BJ (cell line): ENCODE data around the gene SLC1A5. TPM values are rescaled to one million over a fixed set of nuclear protein-coding genes. Genes with fewer than 3 reads are reported as not detected.

Experiments used
- CTCF ChIA-PET: fragments of 350-600 bp; formaldehyde crosslinking; extraction: SDS; loops from one replicate; lab custom pipeline; 2021; ENCODE audit warnings: antibody characterized with exemption, inconsistent platforms; lab: Yijun Ruan, JAX
- POLR2A ChIA-PET: fragments of 300-600 bp; sonication (Branson Sonifier 250); formaldehyde crosslinking; extraction: SDS; loops from one replicate; lab custom pipeline; 2021; ENCODE audit warnings: antibody characterized with exemption; lab: Charles Lee
- DNase-seq: peaks from one replicate; pipeline ENCODE4 v3.0.0-alpha.2; 2011; ENCODE audit warnings: low read depth
- H3K27me3 ChIP-seq: 2 replicates; pipeline ENCODE4 v1.6.0; 2011; ENCODE audit warnings: low read length; ENCODE audit not compliant: control insufficient read depth, insufficient read depth
- H3K36me3 ChIP-seq: 2 replicates; pipeline ENCODE4 v1.5.1; 2011; ENCODE audit warnings: low read length; ENCODE audit not compliant: control insufficient read depth, insufficient read depth
- H3K4me3 ChIP-seq: 2 replicates; pipeline ENCODE4 v1.5.1; 2011; ENCODE audit warnings: low read depth, mild to moderate bottlenecking, control low read depth, low read length
- CTCF ChIP-seq: IDR thresholded peaks from 2 replicates; pipeline ENCODE4 v1.5.1; 2011; ENCODE audit warnings: low read depth, mild to moderate bottlenecking, control low read depth, inconsistent platforms, low read length, moderate library complexity; ENCODE audit not compliant: insufficient read depth
- polyA plus RNA-seq: library from polyadenylated mRNA; depleted of rRNA; stranded (reverse); fragments of >200 nt; gene quantifications from 2 replicates; pipeline ENCODE4 v1.2.3, GENCODE V29; 2011

SLC1A5 gene
- polyA plus RNA-seq, 1 experiment, result 506 TPM

- no peak for TF ChIP-seq CTCF
- no peak overlapping the region for H3K4me3 ChIP-seq
- CTCF ChIA-PET, result interaction anchor here (0.9 to 6.3 kb wide), 16 partner anchors 8 to 127 kb away, joined by 3 to 77 read pairs (median 5); partner anchors contain the start of genes CALM3, DACT3 and FKRP
- POLR2A ChIA-PET, result no interaction called here
- H3K36me3 ChIP-seq, result peaks cover 72% of the 10 kb centered on the region
- no peak for DNase-seq
- H3K27me3 ChIP-seq, result no peaks in the 10 kb centered on the region
Observed at GRCh38 chr19:46728208-46728607, 60.2 kb downstream of the SLC1A5 start.

- H3K4me3 ChIP-seq, result no peak overlapping the region
- H3K36me3 ChIP-seq, result peaks cover 72% of the 10 kb centered on the region
- ChIA-PET CTCF (interaction anchor here (0.9 to 6.3 kb wide), 11 partner anchors 8 to 127 kb away, joined by 3 to 77 read pairs (median 9); partner anchors contain the start of genes CALM3, DACT3 and FKRP), POLR2A (no interaction called here)
- TF ChIP-seq CTCF, result no peak
- no peaks in the 10 kb centered on the region for H3K27me3 ChIP-seq
- DNase-seq, result no peak
Observed at GRCh38 chr19:46727757-46728156, 60.6 kb downstream of the SLC1A5 start.

- no peak for DNase-seq
- no peak overlapping the region for H3K4me3 ChIP-seq
- TF ChIP-seq CTCF, result no peak
- H3K27me3 ChIP-seq, result no peaks in the 10 kb centered on the region
- peaks cover 72% of the 10 kb centered on the region for H3K36me3 ChIP-seq
- ChIA-PET POLR2A (no interaction called here), CTCF (interaction anchor here (1.2 to 6.3 kb wide), 3 partner anchors 14 to 27 kb away, joined by 3 to 77 read pairs (median 9); partner anchors contain the start of gene FKRP)
Observed at GRCh38 chr19:46726971-46727501, 61.4 kb downstream of the SLC1A5 start.

GRCh38 chr19:46726551-46726950 lies 61.8 kb downstream of the SLC1A5 start:
- Histone ChIP-seq H3K4me3 (no peak overlapping the region), H3K36me3 (peaks cover 72% of the 10 kb centered on the region), H3K27me3 (no peaks in the 10 kb centered on the region)
- DNase-seq, result no peak
- CTCF ChIA-PET, result interaction anchor here (1.2 to 6.3 kb wide), 2 partner anchors 15 to 23 kb away, joined by 3 to 77 read pairs; partner anchors contain the start of gene FKRP
- TF ChIP-seq CTCF, result no peak
- POLR2A ChIA-PET, result no interaction called here

GRCh38 chr19:46725859-46726393 lies 62.5 kb downstream of the SLC1A5 start:
- ChIA-PET CTCF (interaction anchor here (1.2 to 6.3 kb wide), 3 partner anchors 15 to 22 kb away, joined by 3 to 77 read pairs (median 5); partner anchors contain the start of gene FKRP), POLR2A (no interaction called here)
- DNase-seq, result no peak
- Histone ChIP-seq H3K4me3 (no peak overlapping the region), H3K27me3 (no peaks in the 10 kb centered on the region), H3K36me3 (peaks cover 75% of the 10 kb centered on the region)
- TF ChIP-seq CTCF, result no peak
